ENCODE measurements around the gene NRN1L. TPM values are rescaled to one million over a fixed set of nuclear protein-coding genes. Genes with fewer than 3 reads are reported as not detected.

NRN1L gene
- total RNA-seq, 1 donor from 2014 or later: 0.56 TPM

DNA sequence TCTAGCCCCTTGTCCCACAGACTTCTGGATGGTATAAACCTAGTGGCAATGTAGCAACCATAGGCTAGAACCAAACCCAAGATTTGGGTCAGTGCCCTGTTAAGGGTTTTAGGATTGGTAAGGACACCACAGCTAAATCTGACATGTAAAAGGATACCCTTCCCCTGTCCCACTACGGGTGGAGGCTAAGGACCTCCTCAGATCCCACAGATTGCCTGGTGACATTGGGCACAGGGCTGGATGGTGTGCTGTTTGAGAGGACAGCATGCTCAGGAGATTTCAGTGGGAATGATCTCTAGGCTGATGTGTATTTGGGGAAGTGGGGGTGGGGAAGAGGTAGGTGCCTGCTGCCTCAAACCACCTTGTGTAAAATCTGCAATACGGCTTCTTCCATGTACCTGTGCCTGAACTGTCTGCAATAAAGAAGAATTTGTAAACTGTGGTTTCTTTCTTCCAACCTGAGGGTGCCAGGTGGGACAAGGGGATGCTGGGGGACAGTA is 12.5 kb upstream of the NRN1L start:
- H3K4me1 Mint-ChIP-seq (ENCODE audit: unreplicated experiment): peaks cover 43% of the 10 kb centered on the region
- H3K27me3 Mint-ChIP-seq (ENCODE audit: unreplicated experiment): peaks cover 15% of the 10 kb centered on the region
- peak overlapping the region; percentile 86 for H3K4me3 Mint-ChIP-seq (ENCODE audit: unreplicated experiment)
- TF ChIP-seq, protein P1, sequence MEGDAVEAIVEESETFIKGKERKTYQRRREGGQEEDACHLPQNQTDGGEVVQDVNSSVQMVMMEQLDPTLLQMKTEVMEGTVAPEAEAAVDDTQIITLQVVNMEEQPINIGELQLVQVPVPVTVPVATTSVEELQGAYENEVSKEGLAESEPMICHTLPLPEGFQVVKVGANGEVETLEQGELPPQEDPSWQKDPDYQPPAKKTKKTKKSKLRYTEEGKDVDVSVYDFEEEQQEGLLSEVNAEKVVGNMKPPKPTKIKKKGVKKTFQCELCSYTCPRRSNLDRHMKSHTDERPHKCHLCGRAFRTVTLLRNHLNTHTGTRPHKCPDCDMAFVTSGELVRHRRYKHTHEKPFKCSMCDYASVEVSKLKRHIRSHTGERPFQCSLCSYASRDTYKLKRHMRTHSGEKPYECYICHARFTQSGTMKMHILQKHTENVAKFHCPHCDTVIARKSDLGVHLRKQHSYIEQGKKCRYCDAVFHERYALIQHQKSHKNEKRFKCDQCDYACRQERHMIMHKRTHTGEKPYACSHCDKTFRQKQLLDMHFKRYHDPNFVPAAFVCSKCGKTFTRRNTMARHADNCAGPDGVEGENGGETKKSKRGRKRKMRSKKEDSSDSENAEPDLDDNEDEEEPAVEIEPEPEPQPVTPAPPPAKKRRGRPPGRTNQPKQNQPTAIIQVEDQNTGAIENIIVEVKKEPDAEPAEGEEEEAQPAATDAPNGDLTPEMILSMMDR (IDR thresholded peaks at IDR 0.05; ENCODE audit: unreplicated experiment): no peak
- H3K27ac Mint-ChIP-seq (ENCODE audit: unreplicated experiment): no peak overlapping the region
- no peak for DNase-seq (ENCODE audit: low spot score)
- H3K9me3 Mint-ChIP-seq (ENCODE audit: unreplicated experiment): no peaks in the 10 kb centered on the region
- peaks cover 22% of the 10 kb centered on the region for H3K36me3 Mint-ChIP-seq (ENCODE audit: low read depth, unreplicated experiment)

DNA sequence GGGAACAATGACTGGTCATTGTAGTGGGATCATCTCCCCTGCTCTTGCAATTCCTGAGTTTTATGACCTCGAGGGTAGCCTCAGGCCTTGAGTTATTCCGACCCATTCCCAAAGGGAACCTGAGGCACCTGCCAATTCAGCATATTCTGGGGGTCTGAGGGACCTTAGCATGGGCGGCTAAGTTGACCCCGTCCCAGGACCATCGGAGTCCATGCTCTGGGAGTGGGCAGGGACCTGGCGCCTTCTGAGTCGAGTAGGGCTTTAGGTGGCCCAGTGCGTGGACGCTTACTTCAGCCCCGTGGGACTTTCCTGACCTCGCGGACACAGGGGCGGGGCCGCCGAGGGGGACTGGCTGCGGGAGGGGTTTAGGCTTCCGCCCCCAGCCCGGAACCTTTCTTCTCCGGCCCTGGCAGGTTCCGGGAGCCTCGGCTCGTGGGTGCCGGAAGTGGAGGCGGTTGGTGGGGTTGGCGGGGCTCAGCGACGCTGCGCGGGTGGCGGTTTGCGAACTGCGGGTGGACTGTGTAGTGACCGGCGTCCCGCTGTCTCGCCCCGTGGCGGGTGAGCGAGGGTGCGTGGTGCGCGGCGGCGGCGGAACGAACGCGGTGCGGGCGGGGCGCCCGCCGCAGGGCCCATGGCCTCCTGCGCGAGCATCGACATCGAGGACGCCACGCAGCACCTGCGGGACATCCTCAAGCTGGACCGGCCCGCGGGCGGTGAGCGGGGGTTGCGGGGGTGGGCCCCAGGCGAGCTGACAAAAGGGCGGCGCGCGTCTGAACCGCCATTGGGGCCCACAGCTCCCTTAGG is 11.9 kb upstream of the NRN1L start, which contains the start of gene EDC4:
Gene EDC4 (plus strand): TSS at position 422 of the 804 bp plus-strand sequence. CDS start 210 bp downstream, at position 632.
- Mint-ChIP-seq H3K27me3 (ENCODE audit: unreplicated experiment) (peaks cover 15% of the 10 kb centered on the region), H3K4me1 (ENCODE audit: unreplicated experiment) (peaks cover 43% of the 10 kb centered on the region), H3K4me3 (ENCODE audit: unreplicated experiment) (peak within 1 kb of the TSS; percentile 97), H3K9me3 (ENCODE audit: unreplicated experiment) (no peaks in the 10 kb centered on the region), H3K36me3 (ENCODE audit: low read depth, unreplicated experiment) (peaks cover 27% of the 10 kb centered on the region), H3K27ac (ENCODE audit: unreplicated experiment) (peak within 1 kb of the TSS; percentile 95)
- peak; percentile 68 for DNase-seq (ENCODE audit: low spot score)
- TF ChIP-seq, protein P1 (IDR thresholded peaks at IDR 0.05; ENCODE audit: unreplicated experiment): no peak

DNA sequence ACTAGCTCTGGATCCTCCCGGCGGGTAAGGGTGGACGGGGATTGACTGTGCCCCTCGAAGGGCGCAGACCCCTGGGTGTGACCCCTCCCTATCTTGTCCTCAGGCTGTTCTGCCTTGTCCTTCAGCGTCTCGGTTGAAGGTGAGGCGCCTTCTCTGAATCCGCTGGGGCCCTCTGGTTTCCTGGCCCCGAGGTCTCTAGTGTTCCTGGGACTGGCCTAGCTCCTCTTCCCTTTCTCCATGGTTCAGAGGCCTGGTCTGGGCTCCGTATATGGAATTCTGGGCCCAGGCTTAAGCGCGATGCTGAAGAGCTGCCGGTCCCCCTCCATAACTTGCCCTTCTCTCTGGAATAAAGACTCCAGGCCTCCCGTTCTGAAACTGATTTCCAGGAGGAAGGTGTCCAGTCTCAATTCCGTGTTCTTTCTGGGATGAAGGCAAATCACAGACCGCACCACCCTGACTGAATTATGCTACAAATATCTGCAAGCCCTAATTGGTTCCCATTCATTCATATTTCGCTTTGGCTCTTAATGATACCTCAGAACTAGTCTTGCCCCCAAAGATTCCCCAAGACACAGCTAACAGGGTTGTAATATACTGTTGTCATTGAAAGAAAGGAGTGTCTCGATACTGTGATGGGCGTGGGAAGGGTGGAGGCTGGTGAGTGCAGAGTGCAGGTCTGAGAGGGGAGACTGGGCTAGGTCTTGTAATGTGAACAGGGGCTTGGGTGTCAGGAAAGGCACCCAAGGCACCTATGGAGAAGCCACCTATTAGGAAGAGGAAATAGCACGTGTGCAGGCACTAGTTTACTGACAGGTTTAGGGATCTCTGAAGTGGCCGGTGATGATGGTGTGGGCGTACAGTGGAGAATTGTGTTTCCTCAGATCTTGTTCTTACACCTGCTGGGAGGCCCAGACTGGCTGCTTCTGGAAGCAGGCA is 11.0 kb upstream of the NRN1L start:
- H3K9me3 Mint-ChIP-seq (ENCODE audit: unreplicated experiment): no peaks in the 10 kb centered on the region
- peak overlapping the region; percentile 97 for H3K4me3 Mint-ChIP-seq (ENCODE audit: unreplicated experiment)
- H3K4me1 Mint-ChIP-seq (ENCODE audit: unreplicated experiment): peaks cover 43% of the 10 kb centered on the region
- TF ChIP-seq, protein P1 (IDR thresholded peaks at IDR 0.05; ENCODE audit: unreplicated experiment): no peak
- no peak for DNase-seq (ENCODE audit: low spot score)
- H3K36me3 Mint-ChIP-seq (ENCODE audit: low read depth, unreplicated experiment): peaks cover 36% of the 10 kb centered on the region
- H3K27ac Mint-ChIP-seq (ENCODE audit: unreplicated experiment): peak overlapping the region; percentile 95
- peaks cover 15% of the 10 kb centered on the region for H3K27me3 Mint-ChIP-seq (ENCODE audit: unreplicated experiment)

DNA sequence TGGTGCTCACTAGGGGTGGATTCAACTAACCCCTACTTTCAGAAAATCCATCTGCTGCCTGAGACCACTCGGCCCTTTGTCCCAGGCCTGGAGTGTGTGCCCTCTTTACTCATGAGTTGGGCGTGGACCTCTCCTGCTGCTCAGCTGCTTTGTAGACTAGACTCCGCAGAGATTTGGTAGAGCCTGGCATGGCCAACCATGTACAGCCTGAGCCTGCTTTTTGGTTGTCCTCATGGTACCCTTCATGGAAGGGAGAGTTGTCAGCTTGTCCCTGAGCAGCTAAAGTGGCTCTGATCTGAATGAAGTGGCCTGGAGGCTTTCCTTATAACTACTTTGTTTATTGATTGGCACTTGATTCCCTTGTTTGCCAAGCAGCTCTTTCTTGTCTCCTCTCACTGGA is 10.3 kb upstream of the NRN1L start:
- Mint-ChIP-seq H3K4me3 (ENCODE audit: unreplicated experiment) (peak overlapping the region; percentile 97), H3K9me3 (ENCODE audit: unreplicated experiment) (no peaks in the 10 kb centered on the region), H3K4me1 (ENCODE audit: unreplicated experiment) (peaks cover 43% of the 10 kb centered on the region), H3K27ac (ENCODE audit: unreplicated experiment) (peak overlapping the region; percentile 41), H3K36me3 (ENCODE audit: low read depth, unreplicated experiment) (peaks cover 42% of the 10 kb centered on the region), H3K27me3 (ENCODE audit: unreplicated experiment) (peaks cover 15% of the 10 kb centered on the region)
- DNase-seq (ENCODE audit: low spot score): no peak
- TF ChIP-seq, protein P1 (IDR thresholded peaks at IDR 0.05; ENCODE audit: unreplicated experiment): no peak

Data from endothelial cell (in vitro differentiated cells).